GM12874 (cell line): ENCODE results near the gene KXD1.

Source experiments
- CTCF ChIP-seq: IDR thresholded peaks from 2 replicates; pipeline ENCODE4 v1.5.1; 2011; ENCODE audit warnings: low read depth, mild to moderate bottlenecking, control low read depth, low read length, moderate library complexity; ENCODE audit not compliant: insufficient read depth

The KXD1 gene

GRCh38 chr19:18526316-18526715, 31.4 kb upstream of the KXD1 start:
- TF ChIP-seq CTCF = no peak

- no peak for TF ChIP-seq CTCF
Observed at GRCh38 chr19:18529782-18530181, 27.9 kb upstream of the KXD1 start.

- TF ChIP-seq CTCF = no peak
Observed at GRCh38 chr19:18531485-18531884, 26.2 kb upstream of the KXD1 start.

GRCh38 chr19:18532168-18532890, 25.3 kb upstream of the KXD1 start:
- no peak for TF ChIP-seq CTCF

GRCh38 chr19:18533058-18533457, 24.6 kb upstream of the KXD1 start:
- TF ChIP-seq CTCF = no peak

- TF ChIP-seq CTCF = no peak
Observed at GRCh38 chr19:18536475-18536874, 21.2 kb upstream of the KXD1 start.

- no peak for TF ChIP-seq CTCF
Observed at GRCh38 chr19:18537431-18537830, 20.2 kb upstream of the KXD1 start.

- no peak for TF ChIP-seq CTCF
Observed at GRCh38 chr19:18538115-18538514, 19.6 kb upstream of the KXD1 start.
